ENCODE results near the gene CDC27. TPM values are rescaled to one million over a fixed set of nuclear protein-coding genes. Genes with fewer than 3 reads are reported as not detected.
"Not testable (repeated sequence)": the region's sequence is repeated elsewhere in the genome, so short reads cannot be mapped to it uniquely, and the experiment has no call there.

Gene CDC27
- total RNA-seq, 5 donors from 2014 or later (not counting 1 experiment from before 2014, with no cell fraction given), result 54.6 to 66.0 (median 58.6) TPM

GRCh38 chr17:47216821-47217220 lies 27.7 kb upstream of the CDC27 start:
- peaks cover 7 to 47% of the 10 kb centered on the region in 2 experiments for H3K4me1 ChIP-seq (ENCODE audit: control insufficient read depth in 1 of 2, extremely low read depth in 1 of 2, insufficient read depth in 2 of 2, low read length in 2 of 2)
- H3K9me3 ChIP-seq; H3K9me3 Mint-ChIP-seq; H3K27me3 Mint-ChIP-seq; H3K36me3 Mint-ChIP-seq; DNase-seq; H3K27ac ChIP-seq (ENCODE audit: low read length); ATAC-seq (replicated peaks in 1 of 4); H3K36me3 ChIP-seq (ENCODE audit: control insufficient read depth in 2 of 2, extremely low read depth in 1 of 2, insufficient read depth in 1 of 2, low read length in 1 of 2); H3K4me3 ChIP-seq (ENCODE audit: control insufficient read depth in 1 of 2, extremely low read depth in 1 of 2, low read length in 1 of 2); H3K27me3 ChIP-seq (replicated peaks in 1 of 2; ENCODE audit: control insufficient read depth in 2 of 2, extremely low read depth in 1 of 2, insufficient read depth in 2 of 2, low read length in 1 of 2): not testable (repeated sequence)
- Mint-ChIP-seq H3K27ac (peak overlapping the region; percentile 55 to 67), H3K4me3 (peak overlapping the region in 1 of 3 donors; percentile 15), H3K4me1 (peaks cover 22 to 48% (median 43%) of the 10 kb centered on the region in 3 donors)
- no CpG with 5 or more reads among the region's 4 CpGs for WGBS (ENCODE audit: insufficient coverage)
- POLR2A ChIA-PET, result interaction anchor here in 1 of 2 donors (0.6 kb wide), 1 partner anchor 11 kb away, joined by 5 read pairs; no protein-coding TSS in a partner anchor
- CTCF ChIA-PET, result interaction anchor here in 1 of 2 donors (0.6 to 0.7 kb wide), 2 partner anchors 17 to 1126 kb away, joined by 3 to 4 read pairs; no protein-coding TSS in a partner anchor

- Mint-ChIP-seq H3K27ac (no peak overlapping the region), H3K9me3 (no peaks in the 10 kb centered on the region), H3K27me3 (no peaks in the 10 kb centered on the region), H3K36me3 (no peaks in the 10 kb centered on the region), H3K4me1 (peaks cover 6 to 31% (median 26%) of the 10 kb centered on the region in 3 donors), H3K4me3 (no peak overlapping the region)
- Histone ChIP-seq H3K4me1 (ENCODE audit: control insufficient read depth in 1 of 2, extremely low read depth in 1 of 2, insufficient read depth in 2 of 2, low read length in 2 of 2) (peaks cover 4 to 32% of the 10 kb centered on the region in 2 experiments), H3K9me3 (no peaks in the 10 kb centered on the region), H3K36me3 (ENCODE audit: control insufficient read depth in 2 of 2, extremely low read depth in 1 of 2, insufficient read depth in 1 of 2, low read length in 1 of 2) (no peaks in the 10 kb centered on the region), H3K27me3 (replicated peaks in 1 of 2; ENCODE audit: control insufficient read depth in 2 of 2, extremely low read depth in 1 of 2, insufficient read depth in 2 of 2, low read length in 1 of 2) (no peaks in the 10 kb centered on the region), H3K27ac (ENCODE audit: low read length) (no peak overlapping the region), H3K4me3 (ENCODE audit: control insufficient read depth in 1 of 2, extremely low read depth in 1 of 2, low read length in 1 of 2) (no peak overlapping the region)
- no peak for ATAC-seq (replicated peaks in 1 of 4)
- ChIA-PET POLR2A (interaction anchor here in 1 of 2 donors (0.7 kb wide), 1 partner anchor 37 kb away, joined by 3 read pairs; no protein-coding TSS in a partner anchor), CTCF (interaction anchor here in 1 of 2 donors (1.3 kb wide), 1 partner anchor 9 kb away, joined by 3 read pairs; no protein-coding TSS in a partner anchor)
- no CpG with 5 or more reads among the region's 3 CpGs for WGBS (ENCODE audit: insufficient coverage)
- no peak for DNase-seq
These were observed 25.8 kb upstream of the CDC27 start for GRCh38 chr17:47214931-47215330.

GRCh38 chr17:47213540-47213939 lies 24.4 kb upstream of the CDC27 start:
- H3K36me3 Mint-ChIP-seq, result no peaks in the 10 kb centered on the region
- no peaks in the 10 kb centered on the region for H3K9me3 Mint-ChIP-seq
- Histone ChIP-seq H3K27ac (ENCODE audit: low read length) (no peak overlapping the region), H3K9me3 (no peaks in the 10 kb centered on the region), H3K4me3 (ENCODE audit: control insufficient read depth in 1 of 2, extremely low read depth in 1 of 2, low read length in 1 of 2) (no peak overlapping the region), H3K36me3 (ENCODE audit: control insufficient read depth in 2 of 2, extremely low read depth in 1 of 2, insufficient read depth in 1 of 2, low read length in 1 of 2) (no peaks in the 10 kb centered on the region), H3K4me1 (ENCODE audit: control insufficient read depth in 1 of 2, extremely low read depth in 1 of 2, insufficient read depth in 2 of 2, low read length in 2 of 2) (peaks cover 4 to 18% of the 10 kb centered on the region in 2 experiments), H3K27me3 (replicated peaks in 1 of 2; ENCODE audit: control insufficient read depth in 2 of 2, extremely low read depth in 1 of 2, insufficient read depth in 2 of 2, low read length in 1 of 2) (no peaks in the 10 kb centered on the region)
- no peak overlapping the region for H3K27ac Mint-ChIP-seq
- H3K4me1 Mint-ChIP-seq, result peaks cover 3 to 17% (median 14%) of the 10 kb centered on the region in 3 donors
- CTCF ChIA-PET, result no interaction called here
- WGBS (ENCODE audit: insufficient coverage), result 67% methylated on average over 2 of the region's 4 CpGs
- no peak for ATAC-seq (replicated peaks in 1 of 4)
- DNase-seq, result no peak
- no peaks in the 10 kb centered on the region for H3K27me3 Mint-ChIP-seq
- no peak overlapping the region for H3K4me3 Mint-ChIP-seq
- POLR2A ChIA-PET, result no interaction called here

DNA sequence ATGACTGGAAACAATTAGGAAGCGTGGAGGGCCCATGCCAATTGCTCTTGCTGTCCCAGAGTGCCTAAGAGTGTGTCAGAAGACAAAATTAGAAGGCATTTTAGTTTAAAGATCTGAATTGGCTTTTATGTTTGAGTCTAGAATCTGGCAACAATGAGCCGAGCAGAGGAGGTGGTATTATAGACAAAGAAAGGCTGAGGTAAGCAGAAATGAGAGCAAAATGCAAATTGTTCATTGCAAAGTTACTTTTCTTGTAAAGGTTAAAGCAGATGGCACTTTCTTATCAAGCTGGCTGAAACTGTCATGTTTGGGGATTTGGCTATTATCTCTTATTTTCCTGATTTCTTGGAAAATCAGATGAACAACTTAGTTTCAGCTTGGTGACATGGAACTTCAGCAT lies 23.4 kb upstream of the CDC27 start:
- no peak for DNase-seq
- Mint-ChIP-seq H3K27me3 (no peaks in the 10 kb centered on the region), H3K4me3 (no peak overlapping the region), H3K9me3 (no peaks in the 10 kb centered on the region), H3K36me3 (no peaks in the 10 kb centered on the region), H3K4me1 (peaks cover 0 to 18% (median 16%) of the 10 kb centered on the region in 3 donors), H3K27ac (no peak overlapping the region)
- POLR2A ChIA-PET, result no interaction called here
- H3K27ac ChIP-seq (ENCODE audit: low read length), result no peak overlapping the region
- H3K4me3 ChIP-seq (ENCODE audit: control insufficient read depth in 1 of 2, extremely low read depth in 1 of 2, low read length in 1 of 2), result no peak overlapping the region
- no peaks in the 10 kb centered on the region for H3K27me3 ChIP-seq (replicated peaks in 1 of 2; ENCODE audit: control insufficient read depth in 2 of 2, extremely low read depth in 1 of 2, insufficient read depth in 2 of 2, low read length in 1 of 2)
- no peaks in the 10 kb centered on the region for H3K36me3 ChIP-seq (ENCODE audit: control insufficient read depth in 2 of 2, extremely low read depth in 1 of 2, insufficient read depth in 1 of 2, low read length in 1 of 2)
- ATAC-seq (replicated peaks in 1 of 4), result no peak
- no peaks in the 10 kb centered on the region for H3K9me3 ChIP-seq
- H3K4me1 ChIP-seq (ENCODE audit: control insufficient read depth in 1 of 2, extremely low read depth in 1 of 2, insufficient read depth in 2 of 2, low read length in 2 of 2), result peaks cover 3 to 9% of the 10 kb centered on the region in 2 experiments
- CTCF ChIA-PET, result no interaction called here
- 87% methylated on average over 2 of the region's 2 CpGs for WGBS (ENCODE audit: insufficient coverage)

DNA sequence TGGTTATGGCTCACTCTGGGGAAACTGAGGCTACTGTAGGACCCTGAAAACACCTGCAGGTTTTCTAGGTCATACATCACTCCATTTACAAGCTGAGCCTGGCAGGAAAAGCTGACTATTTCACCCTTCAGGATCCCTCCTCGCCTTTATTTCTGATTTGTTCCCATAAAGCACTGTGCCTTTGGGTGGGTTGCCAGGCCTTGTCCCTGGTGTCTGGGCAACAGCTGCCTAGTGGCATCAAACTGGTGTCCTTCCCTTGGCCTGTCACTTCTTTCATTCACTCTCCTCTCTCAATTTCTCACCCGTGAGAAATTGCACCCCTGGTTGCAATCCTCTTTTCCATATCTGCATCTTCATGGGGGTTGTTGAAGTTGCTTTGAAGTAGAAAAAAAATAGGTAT lies 21.7 kb upstream of the CDC27 start:
- peaks cover 10 to 15% of the 10 kb centered on the region in 2 experiments for H3K4me1 ChIP-seq (ENCODE audit: control insufficient read depth in 1 of 2, extremely low read depth in 1 of 2, insufficient read depth in 2 of 2, low read length in 2 of 2)
- no peaks in the 10 kb centered on the region for H3K9me3 ChIP-seq
- ChIA-PET CTCF (no interaction called here), POLR2A (no interaction called here)
- Mint-ChIP-seq H3K36me3 (no peaks in the 10 kb centered on the region), H3K4me1 (peaks cover 11 to 27% (median 22%) of the 10 kb centered on the region in 3 donors), H3K9me3 (no peaks in the 10 kb centered on the region), H3K27ac (no peak overlapping the region), H3K27me3 (no peaks in the 10 kb centered on the region), H3K4me3 (no peak overlapping the region)
- WGBS (ENCODE audit: insufficient coverage), result 100% methylated on average over 1 of the region's 2 CpGs
- no peaks in the 10 kb centered on the region for H3K36me3 ChIP-seq (ENCODE audit: control insufficient read depth in 2 of 2, extremely low read depth in 1 of 2, insufficient read depth in 1 of 2, low read length in 1 of 2)
- ATAC-seq (replicated peaks in 1 of 4), result no peak
- no peak overlapping the region for H3K27ac ChIP-seq (ENCODE audit: low read length)
- DNase-seq, result no peak
- H3K4me3 ChIP-seq (ENCODE audit: control insufficient read depth in 1 of 2, extremely low read depth in 1 of 2, low read length in 1 of 2), result no peak overlapping the region
- H3K27me3 ChIP-seq (replicated peaks in 1 of 2; ENCODE audit: control insufficient read depth in 2 of 2, extremely low read depth in 1 of 2, insufficient read depth in 2 of 2, low read length in 1 of 2), result no peaks in the 10 kb centered on the region

DNA sequence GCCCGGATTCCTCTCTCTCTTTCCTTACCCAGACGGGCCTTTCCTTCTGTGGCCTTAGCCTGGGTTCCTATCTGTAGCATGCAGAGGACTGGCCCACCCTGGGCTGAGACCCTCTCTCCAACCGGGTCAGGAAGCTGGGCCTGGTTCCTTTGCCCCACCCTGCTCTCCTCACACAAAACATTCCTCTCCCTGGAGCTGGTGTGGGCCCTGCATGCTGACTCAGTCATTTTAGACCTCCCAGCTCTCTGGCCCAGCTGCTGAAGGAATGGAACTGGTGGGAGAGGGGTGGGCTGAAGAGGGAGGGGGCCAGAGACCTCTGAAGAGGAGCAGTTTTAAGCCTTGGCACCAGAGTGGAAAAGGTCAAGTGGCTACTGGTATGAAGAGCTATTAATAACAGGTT lies 21.0 kb upstream of the CDC27 start:
- DNase-seq (no peak), ATAC-seq (replicated peaks in 1 of 4) (no peak)
- H3K36me3 Mint-ChIP-seq, result no peaks in the 10 kb centered on the region
- Histone ChIP-seq H3K36me3 (ENCODE audit: control insufficient read depth in 2 of 2, extremely low read depth in 1 of 2, insufficient read depth in 1 of 2, low read length in 1 of 2) (no peaks in the 10 kb centered on the region), H3K9me3 (no peaks in the 10 kb centered on the region), H3K4me3 (ENCODE audit: control insufficient read depth in 1 of 2, extremely low read depth in 1 of 2, low read length in 1 of 2) (no peak overlapping the region), H3K27me3 (replicated peaks in 1 of 2; ENCODE audit: control insufficient read depth in 2 of 2, extremely low read depth in 1 of 2, insufficient read depth in 2 of 2, low read length in 1 of 2) (no peaks in the 10 kb centered on the region), H3K4me1 (ENCODE audit: control insufficient read depth in 1 of 2, extremely low read depth in 1 of 2, insufficient read depth in 2 of 2, low read length in 2 of 2) (peaks cover 12 to 22% of the 10 kb centered on the region in 2 experiments), H3K27ac (ENCODE audit: low read length) (no peak overlapping the region)
- no CpG with 5 or more reads among the region's 3 CpGs for WGBS (ENCODE audit: insufficient coverage)
- H3K27ac Mint-ChIP-seq, result no peak overlapping the region
- H3K9me3 Mint-ChIP-seq, result no peaks in the 10 kb centered on the region
- H3K27me3 Mint-ChIP-seq, result no peaks in the 10 kb centered on the region
- CTCF ChIA-PET, result no interaction called here
- no peak overlapping the region for H3K4me3 Mint-ChIP-seq
- peaks cover 18 to 33% (median 29%) of the 10 kb centered on the region in 3 donors for H3K4me1 Mint-ChIP-seq
- POLR2A ChIA-PET, result no interaction called here

DNA sequence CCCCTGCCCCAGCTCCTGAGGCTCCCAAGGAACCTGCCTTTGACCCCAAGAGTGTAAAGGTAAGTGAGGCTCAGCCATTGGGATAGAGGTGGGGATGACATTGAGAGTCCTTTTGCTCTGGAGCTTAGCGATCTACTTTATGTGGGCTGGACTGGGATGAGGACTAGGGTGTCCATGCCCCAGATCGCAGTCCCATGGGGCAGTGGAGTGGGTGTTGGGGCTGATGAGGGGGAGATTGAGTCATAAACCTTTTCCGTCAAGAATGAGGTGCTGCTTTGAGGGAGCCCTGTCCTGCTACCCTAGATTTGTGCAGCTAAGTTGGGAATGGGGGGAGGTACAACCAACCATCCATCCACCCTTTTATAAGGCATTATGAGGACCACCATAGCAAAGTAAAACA lies 20.4 kb upstream of the CDC27 start:
- Histone ChIP-seq H3K4me1 (ENCODE audit: control insufficient read depth in 1 of 2, extremely low read depth in 1 of 2, insufficient read depth in 2 of 2, low read length in 2 of 2) (peaks cover 15 to 28% of the 10 kb centered on the region in 2 experiments), H3K9me3 (no peaks in the 10 kb centered on the region), H3K27me3 (replicated peaks in 1 of 2; ENCODE audit: control insufficient read depth in 2 of 2, extremely low read depth in 1 of 2, insufficient read depth in 2 of 2, low read length in 1 of 2) (no peaks in the 10 kb centered on the region), H3K27ac (ENCODE audit: low read length) (no peak overlapping the region), H3K36me3 (ENCODE audit: control insufficient read depth in 2 of 2, extremely low read depth in 1 of 2, insufficient read depth in 1 of 2, low read length in 1 of 2) (no peaks in the 10 kb centered on the region), H3K4me3 (ENCODE audit: control insufficient read depth in 1 of 2, extremely low read depth in 1 of 2, low read length in 1 of 2) (no peak overlapping the region)
- Mint-ChIP-seq H3K9me3 (no peaks in the 10 kb centered on the region), H3K4me1 (peaks cover 24 to 40% (median 35%) of the 10 kb centered on the region in 3 donors), H3K27ac (peak overlapping the region in 1 of 2 donors; percentile 11), H3K4me3 (no peak overlapping the region), H3K36me3 (no peaks in the 10 kb centered on the region), H3K27me3 (no peaks in the 10 kb centered on the region)
- CTCF ChIA-PET, result no interaction called here
- POLR2A ChIA-PET, result no interaction called here
- WGBS (ENCODE audit: insufficient coverage), result 100% methylated on average over 2 of the region's 3 CpGs
- DNase-seq (no peak), ATAC-seq (replicated peaks in 1 of 4) (no peak)

Measured in T-cell (primary cell).